GM12891 (cell line): ENCODE results near the gene ITPKC.

ENCODE experiments used
- POLR2A ChIP-seq: IDR thresholded peaks from 2 replicates; pipeline ENCODE4 v1.6.1; 2011; ENCODE audit warnings: low read depth, low read length, control low read depth
- POLR2AphosphoS5 ChIP-seq: IDR thresholded peaks from 2 replicates; pipeline ENCODE4 v1.6.1; 2011; ENCODE audit warnings: low read depth, low read length, control low read depth
- POU2F2 ChIP-seq: IDR thresholded peaks from 2 replicates; pipeline ENCODE4 v1.6.1; 2011; ENCODE audit warnings: low read depth, mild to moderate bottlenecking, control low read depth, low read length, moderate library complexity
- SPI1 ChIP-seq: IDR thresholded peaks from 2 replicates; pipeline ENCODE4 v1.6.1; 2011; ENCODE audit warnings: low read depth, low read length, control low read depth
- TAF1 ChIP-seq: IDR thresholded peaks from 2 replicates; pipeline ENCODE4 v1.6.1; 2011; ENCODE audit warnings: low read depth, low read length, control low read depth

- TF ChIP-seq POLR2A (no peak), POLR2AphosphoS5 (no peak), TAF1 (no peak), SPI1 (no peak), POU2F2 (no peak)
Measured at GRCh38 chr19:40733149-40733548, 16.2 kb downstream of the ITPKC start.
